ENCODE data around the gene ACAA2.
"Not testable (repeated sequence)": the region's sequence is repeated elsewhere in the genome, so short reads cannot be mapped to it uniquely, and the experiment has no call there.

Gene ACAA2

DNA sequence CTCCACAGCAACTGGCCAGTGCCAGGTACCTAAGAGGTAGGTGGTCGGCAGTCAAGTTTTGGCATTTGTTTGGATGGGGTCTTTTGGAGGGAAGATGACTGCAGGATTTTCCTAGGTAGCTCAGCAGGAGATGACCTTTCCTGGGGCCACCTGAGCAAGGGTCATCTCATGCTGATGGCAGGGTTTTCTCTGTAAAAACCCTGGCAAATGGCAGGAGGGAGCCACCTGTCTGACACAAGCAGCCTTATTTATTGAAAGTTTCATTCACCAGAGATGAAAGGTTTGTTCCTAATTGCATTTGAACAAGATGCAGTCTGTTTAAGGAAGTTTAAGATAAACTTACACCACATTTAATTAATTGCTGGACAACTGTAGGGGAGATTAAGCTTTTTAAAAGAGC, 31.6 kb upstream of the ACAA2 start:
- DNase-seq (ENCODE audit: low read depth), result no peak

DNA sequence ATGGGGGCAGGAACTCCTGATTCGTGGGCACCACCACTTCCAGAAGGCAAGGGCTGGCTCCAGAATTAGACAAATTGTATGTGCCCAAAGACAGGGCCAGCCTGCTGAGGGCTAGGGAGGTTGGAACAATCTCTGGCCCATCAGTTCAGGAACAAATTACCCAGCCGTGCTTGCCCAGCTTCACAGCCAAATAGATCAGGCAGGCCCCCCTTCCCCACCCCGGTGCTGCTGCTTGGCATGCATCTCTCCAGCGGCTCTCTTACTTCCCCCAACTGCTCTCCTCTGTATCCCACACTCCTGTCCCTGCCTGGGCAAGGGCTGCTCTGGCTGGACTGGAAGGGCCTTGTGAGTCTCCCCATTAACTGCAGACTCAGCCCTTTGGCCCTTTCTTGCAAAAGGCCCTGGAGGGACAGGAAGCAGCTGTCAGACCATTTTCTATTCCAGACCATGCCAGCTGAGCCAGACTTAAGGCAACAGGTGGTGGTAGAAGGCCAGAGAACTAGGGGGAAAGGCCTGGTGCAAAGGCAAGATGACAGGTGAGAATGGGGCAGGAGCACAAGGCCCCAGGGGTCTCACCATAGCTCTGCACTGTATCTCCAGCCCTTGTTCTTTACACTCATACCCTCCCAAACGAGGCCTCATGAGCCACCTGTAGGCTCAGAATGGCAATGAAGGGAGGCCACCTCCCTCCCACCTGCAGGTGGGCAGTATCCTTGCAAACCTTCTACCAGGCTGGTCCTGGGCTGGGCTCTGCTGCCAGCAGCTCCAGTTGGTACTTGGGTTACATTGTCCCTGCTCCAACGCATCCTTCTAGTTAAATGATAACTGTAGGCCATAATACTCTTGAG, 30.7 kb upstream of the ACAA2 start:
- DNase-seq (ENCODE audit: low read depth), result no peak

- DNase-seq (ENCODE audit: low read depth), result no peak
Measured at GRCh38 chr18:49843131-49843530, 29.8 kb upstream of the ACAA2 start.

- DNase-seq (ENCODE audit: low read depth), result no peak
Measured at GRCh38 chr18:49842656-49843055, 29.3 kb upstream of the ACAA2 start.

GRCh38 chr18:49841236-49842217, 28.2 kb upstream of the ACAA2 start:
- no peak for DNase-seq (ENCODE audit: low read depth)

- DNase-seq (ENCODE audit: low read depth), result peak; percentile 64
Measured at GRCh38 chr18:49839012-49839411, 25.7 kb upstream of the ACAA2 start.

- DNase-seq (ENCODE audit: low read depth), result no peak
Measured at GRCh38 chr18:49838381-49838780, 25.0 kb upstream of the ACAA2 start.

- no peak for DNase-seq (ENCODE audit: low read depth)
Measured at GRCh38 chr18:49837889-49838288, 24.6 kb upstream of the ACAA2 start.

DNA sequence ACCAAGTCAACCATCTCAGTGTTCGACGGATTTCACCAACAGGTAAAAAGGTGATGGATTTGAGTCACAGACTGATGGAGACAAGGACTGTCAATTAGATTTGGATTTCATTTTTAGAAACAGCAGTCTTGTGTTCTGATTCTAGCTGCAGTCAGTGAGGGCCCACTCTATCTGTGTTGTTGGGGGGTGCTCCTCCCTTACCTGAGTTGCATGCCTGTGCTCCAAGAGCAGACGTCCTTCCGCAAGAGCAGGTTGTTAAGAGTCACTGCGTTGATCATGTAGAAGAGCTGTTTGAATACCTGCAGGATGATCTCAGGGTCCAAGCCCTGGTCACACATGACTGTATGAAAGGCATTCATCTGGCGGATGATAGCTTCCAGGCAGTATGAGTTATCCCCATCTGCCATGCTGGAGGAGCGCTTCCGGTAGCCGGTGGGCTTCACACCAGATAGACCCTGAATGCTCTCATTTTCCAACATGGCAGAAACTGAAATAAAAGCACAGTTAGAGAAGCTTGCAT, 24.0 kb upstream of the ACAA2 start:
- not testable (repeated sequence) for DNase-seq (ENCODE audit: low read depth)

DNA sequence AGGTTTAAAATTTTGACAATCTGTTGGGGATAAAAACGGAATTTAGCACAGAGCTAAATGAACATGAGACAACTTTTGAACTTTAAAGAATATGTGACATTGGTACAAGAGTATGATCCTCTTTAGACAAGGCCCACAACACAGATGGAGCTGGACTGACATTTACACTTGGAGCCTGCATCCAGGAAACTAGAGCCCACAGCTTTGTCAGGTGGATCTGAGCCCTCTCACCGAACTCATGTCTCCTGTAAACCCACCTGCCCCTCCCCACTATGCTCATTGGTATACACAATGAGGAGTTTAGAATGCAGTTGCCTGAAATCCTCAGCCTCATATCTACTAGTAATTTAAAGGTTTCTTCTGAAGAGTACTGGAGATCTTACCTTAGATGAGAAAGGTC, 22.1 kb upstream of the ACAA2 start:
- no peak for DNase-seq (ENCODE audit: low read depth)

DNA sequence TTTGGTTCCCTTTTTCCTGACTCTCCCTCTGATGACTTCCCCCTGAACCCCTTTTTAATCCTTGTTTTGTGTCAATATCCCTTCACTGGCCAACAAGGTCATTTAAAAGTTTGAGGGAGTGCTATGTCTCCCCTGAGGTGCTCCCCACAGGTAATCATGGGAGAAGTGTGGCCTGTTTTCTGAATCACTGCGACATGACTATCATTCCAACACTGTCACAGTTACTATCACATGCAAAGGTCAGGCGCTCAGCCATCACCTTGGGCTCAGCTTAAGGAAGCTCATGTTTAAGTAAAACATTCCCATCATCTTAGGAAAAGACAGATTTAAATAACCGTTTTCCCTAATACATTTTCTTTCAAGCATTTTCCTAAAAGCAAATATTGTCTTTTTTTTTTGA, 20.9 kb upstream of the ACAA2 start:
- no peak for DNase-seq (ENCODE audit: low read depth)

GRCh38 chr18:49833814-49834213, 20.5 kb upstream of the ACAA2 start:
- DNase-seq (ENCODE audit: low read depth), result no peak

GRCh38 chr18:49832221-49832647, 18.9 kb upstream of the ACAA2 start:
- no peak for DNase-seq (ENCODE audit: low read depth)

DNA sequence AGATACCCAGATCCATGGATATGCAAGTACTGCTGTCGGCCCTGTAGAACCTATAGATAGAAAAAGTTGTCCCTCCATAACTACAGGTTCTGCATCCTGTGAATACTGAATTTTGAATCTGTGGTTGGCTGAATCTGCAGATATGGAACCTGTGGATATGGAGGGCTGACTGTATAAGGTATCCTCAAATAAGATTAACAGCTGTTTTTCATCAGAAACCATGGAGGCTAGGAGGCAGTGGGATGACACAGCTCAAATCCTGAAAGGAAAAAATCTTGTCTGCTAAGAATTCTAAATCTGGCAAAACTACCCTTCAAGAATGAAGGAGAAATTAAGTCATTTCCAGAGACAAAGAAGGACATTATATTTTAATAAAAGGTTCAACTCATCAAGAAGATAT, 14.7 kb upstream of the ACAA2 start:
- no peak for DNase-seq (ENCODE audit: low read depth)

DNA sequence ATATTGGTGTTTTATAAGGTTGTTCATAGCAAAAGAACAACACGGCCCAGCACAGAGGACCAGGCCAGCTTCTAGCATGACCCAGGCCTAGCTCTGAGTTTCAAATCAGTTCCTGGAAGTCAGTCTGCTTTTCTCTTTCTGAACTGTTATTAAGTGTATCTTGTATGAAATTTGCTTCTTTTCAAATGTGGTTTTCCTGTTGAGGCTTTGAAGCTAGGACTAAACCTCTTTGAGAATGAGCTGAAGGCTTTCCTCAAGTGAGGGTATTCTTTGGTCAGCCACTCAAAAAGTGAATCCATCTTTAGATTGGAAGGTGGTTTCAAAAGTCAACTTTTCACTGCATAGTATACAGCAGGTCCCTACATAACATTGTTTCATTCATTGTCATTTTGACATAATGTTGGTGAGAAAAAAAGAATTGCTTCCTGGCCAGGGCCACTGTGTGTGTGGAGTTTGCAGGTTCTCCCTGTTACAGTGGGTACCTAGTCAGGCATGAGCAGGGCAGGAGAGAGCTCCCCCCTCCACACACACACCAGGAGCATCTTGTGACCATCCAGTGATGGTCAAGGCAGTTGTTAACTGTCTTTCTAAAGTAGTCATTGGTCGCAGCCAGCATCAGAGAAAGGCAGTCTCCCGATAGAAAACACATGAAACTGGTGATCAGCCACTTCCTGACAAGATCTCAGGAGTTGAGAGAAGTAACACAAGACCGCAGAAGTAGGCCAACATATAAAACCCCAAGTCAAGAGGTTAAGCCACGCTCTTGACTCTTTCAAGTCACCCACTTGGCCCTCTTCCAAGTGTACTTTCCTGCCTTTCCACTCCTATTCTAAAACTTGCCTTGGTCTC, 6.7 kb upstream of the ACAA2 start:
- peak; percentile 51 for DNase-seq (ENCODE audit: low read depth)

DNA sequence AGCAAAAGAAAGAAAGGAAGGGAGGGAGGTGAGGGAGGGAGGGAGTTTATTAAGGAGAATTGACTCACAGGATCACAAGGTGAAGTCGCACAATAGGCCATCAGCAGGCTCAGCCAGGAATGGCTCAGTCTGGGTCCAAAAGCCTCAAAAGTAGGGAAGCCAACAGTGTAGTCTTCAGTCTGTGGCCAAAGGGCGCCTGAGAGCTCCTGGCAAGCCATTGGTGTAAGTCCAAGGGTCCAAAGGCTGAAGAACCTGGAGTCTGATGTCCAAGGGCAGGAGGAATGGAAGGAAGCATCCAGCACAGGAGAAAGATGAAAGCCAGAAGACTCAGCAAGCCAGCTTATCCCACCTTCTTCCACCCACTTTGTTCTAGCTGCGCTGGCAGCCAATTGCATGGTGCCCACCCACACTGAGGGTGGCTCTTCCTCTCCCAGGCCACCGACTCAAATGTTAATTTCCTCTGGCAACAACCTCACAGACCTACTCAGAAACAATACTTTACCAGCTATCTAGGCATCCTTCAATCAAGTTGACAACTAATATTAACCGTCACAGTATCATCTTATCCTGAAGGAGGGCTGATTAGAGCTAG, 5.8 kb upstream of the ACAA2 start:
- DNase-seq (ENCODE audit: low read depth), result no peak

GRCh38 chr18:49817947-49818346, 4.6 kb upstream of the ACAA2 start:
- DNase-seq (ENCODE audit: low read depth), result no peak

DNA sequence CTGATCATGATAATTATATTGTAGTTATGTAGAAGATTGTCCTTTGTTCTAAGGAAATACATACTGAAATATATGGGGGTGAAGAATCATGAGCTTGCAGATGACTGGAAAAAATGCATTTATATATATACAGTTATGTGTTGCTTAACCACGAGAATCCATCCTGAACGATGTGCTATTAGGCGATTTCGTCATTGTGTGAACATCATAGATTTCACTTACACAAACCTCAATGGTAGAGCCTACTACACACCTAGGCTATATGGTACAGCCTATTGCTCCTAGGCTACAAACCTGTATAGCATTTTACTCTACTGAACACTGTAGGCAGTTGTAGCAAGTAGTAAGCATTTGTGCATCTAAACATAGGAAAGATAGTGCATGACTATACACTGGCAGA, 2.6 kb upstream of the ACAA2 start:
- no peak for DNase-seq (ENCODE audit: low read depth)

GRCh38 chr18:49814147-49814499, 790 bp upstream of the ACAA2 start:
- peak; percentile 76 for DNase-seq (ENCODE audit: low read depth)

GRCh38 chr18:49813069-49813318, 339 bp downstream of the ACAA2 start:
- peak; percentile 29 for DNase-seq (ENCODE audit: low read depth)

GRCh38 chr18:49812286-49813068, 856 bp downstream of the ACAA2 start:
- no peak for DNase-seq (ENCODE audit: low read depth)

Measured in amniotic epithelial cell (primary cell).